ENCODE results near the gene PEDS1. TPM values are rescaled to one million over a fixed set of nuclear protein-coding genes. Genes with fewer than 3 reads are reported as not detected.
"Not testable (repeated sequence)": the region's sequence is repeated elsewhere in the genome, so short reads cannot be mapped to it uniquely, and the experiment has no call there.

PEDS1 gene
- total RNA-seq, 1 donor from 2014 or later: 29.9 TPM

GRCh38 chr20:50136822-50137599, 16.5 kb downstream of the PEDS1 start:
- TF ChIP-seq, protein P1, sequence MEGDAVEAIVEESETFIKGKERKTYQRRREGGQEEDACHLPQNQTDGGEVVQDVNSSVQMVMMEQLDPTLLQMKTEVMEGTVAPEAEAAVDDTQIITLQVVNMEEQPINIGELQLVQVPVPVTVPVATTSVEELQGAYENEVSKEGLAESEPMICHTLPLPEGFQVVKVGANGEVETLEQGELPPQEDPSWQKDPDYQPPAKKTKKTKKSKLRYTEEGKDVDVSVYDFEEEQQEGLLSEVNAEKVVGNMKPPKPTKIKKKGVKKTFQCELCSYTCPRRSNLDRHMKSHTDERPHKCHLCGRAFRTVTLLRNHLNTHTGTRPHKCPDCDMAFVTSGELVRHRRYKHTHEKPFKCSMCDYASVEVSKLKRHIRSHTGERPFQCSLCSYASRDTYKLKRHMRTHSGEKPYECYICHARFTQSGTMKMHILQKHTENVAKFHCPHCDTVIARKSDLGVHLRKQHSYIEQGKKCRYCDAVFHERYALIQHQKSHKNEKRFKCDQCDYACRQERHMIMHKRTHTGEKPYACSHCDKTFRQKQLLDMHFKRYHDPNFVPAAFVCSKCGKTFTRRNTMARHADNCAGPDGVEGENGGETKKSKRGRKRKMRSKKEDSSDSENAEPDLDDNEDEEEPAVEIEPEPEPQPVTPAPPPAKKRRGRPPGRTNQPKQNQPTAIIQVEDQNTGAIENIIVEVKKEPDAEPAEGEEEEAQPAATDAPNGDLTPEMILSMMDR (conservative IDR thresholded peaks at IDR 0.05): no peak
- Mint-ChIP-seq H3K27me3 (no peaks in the 10 kb centered on the region), H3K9me3 (no peaks in the 10 kb centered on the region), H3K4me3 (no peak overlapping the region), H3K36me3 (peaks cover 27% of the 10 kb centered on the region), H3K4me1 (ENCODE audit: unreplicated experiment) (peaks cover 12% of the 10 kb centered on the region), H3K27ac (no peak overlapping the region)
- no peak for DNase-seq (ENCODE audit: extremely low spot score, unreplicated experiment)

GRCh38 chr20:50135157-50135556, 18.4 kb downstream of the PEDS1 start:
- not testable (repeated sequence) for H3K4me1 Mint-ChIP-seq (ENCODE audit: unreplicated experiment); H3K27ac Mint-ChIP-seq; H3K9me3 Mint-ChIP-seq; H3K4me3 Mint-ChIP-seq; DNase-seq (ENCODE audit: extremely low spot score, unreplicated experiment); H3K27me3 Mint-ChIP-seq
- H3K36me3 Mint-ChIP-seq: peaks cover 28% of the 10 kb centered on the region

DNA sequence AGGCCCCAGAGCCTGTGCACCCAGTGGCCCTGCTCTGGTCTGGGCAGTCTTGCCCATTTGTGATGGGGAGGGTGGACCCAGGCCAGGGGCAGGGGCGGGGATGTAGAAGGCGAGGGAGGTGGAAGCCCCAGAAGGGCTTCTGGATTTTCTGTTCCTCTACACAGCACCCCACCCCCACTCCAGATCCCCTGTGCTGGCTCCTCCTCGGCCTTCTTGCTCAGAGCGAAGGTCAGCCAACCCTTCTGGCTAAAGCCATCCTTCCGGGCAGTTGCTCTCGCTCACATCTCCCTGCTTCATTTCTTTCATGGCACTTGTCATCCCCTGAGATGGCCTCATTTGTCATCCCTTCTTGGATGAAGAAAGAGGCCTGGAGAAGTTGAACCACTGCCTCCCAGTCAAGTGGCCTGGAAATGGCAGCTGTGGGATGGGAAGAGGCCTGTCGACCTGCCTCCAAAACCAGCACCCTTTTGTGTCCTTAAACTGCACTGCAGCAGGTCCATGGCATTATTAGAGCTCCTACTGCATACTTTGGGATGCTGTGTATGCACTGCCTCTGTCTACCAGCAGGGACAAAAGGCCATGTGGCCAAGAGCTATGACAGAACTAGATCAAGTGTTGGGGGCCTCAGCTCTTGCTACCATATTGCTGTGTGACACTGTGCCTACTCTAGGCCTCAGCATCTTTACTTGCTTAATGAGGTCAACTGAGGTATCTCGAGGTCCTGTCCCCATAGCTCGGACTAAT, 19.9 kb downstream of the PEDS1 start:
- Mint-ChIP-seq H3K27ac (no peak overlapping the region), H3K9me3 (no peaks in the 10 kb centered on the region), H3K4me1 (ENCODE audit: unreplicated experiment) (no peaks in the 10 kb centered on the region), H3K4me3 (no peak overlapping the region), H3K36me3 (peaks cover 31% of the 10 kb centered on the region), H3K27me3 (no peaks in the 10 kb centered on the region)
- no peak for DNase-seq (ENCODE audit: extremely low spot score, unreplicated experiment)
- TF ChIP-seq, protein P1 (conservative IDR thresholded peaks at IDR 0.05): peak; percentile 54

- Mint-ChIP-seq H3K9me3 (no peaks in the 10 kb centered on the region), H3K27ac (no peak overlapping the region), H3K27me3 (no peaks in the 10 kb centered on the region), H3K4me3 (no peak overlapping the region), H3K36me3 (peaks cover 35% of the 10 kb centered on the region), H3K4me1 (ENCODE audit: unreplicated experiment) (no peaks in the 10 kb centered on the region)
- TF ChIP-seq, protein P1 (conservative IDR thresholded peaks at IDR 0.05): no peak
- no peak for DNase-seq (ENCODE audit: extremely low spot score, unreplicated experiment)
These were observed 20.5 kb downstream of the PEDS1 start for GRCh38 chr20:50133041-50133440.

- Mint-ChIP-seq H3K4me3 (no peak overlapping the region), H3K27me3 (no peaks in the 10 kb centered on the region), H3K4me1 (ENCODE audit: unreplicated experiment) (peaks cover 7% of the 10 kb centered on the region), H3K27ac (no peak overlapping the region), H3K9me3 (no peaks in the 10 kb centered on the region), H3K36me3 (peaks cover 40% of the 10 kb centered on the region)
- DNase-seq (ENCODE audit: extremely low spot score, unreplicated experiment): no peak
- TF ChIP-seq, protein P1 (conservative IDR thresholded peaks at IDR 0.05): no peak
These were observed 22.5 kb downstream of the PEDS1 start for GRCh38 chr20:50130995-50131394.

GRCh38 chr20:50130356-50130723, 23.2 kb downstream of the PEDS1 start:
- Mint-ChIP-seq H3K36me3 (peaks cover 38% of the 10 kb centered on the region), H3K4me3 (no peak overlapping the region), H3K27me3 (no peaks in the 10 kb centered on the region), H3K9me3 (no peaks in the 10 kb centered on the region), H3K27ac (no peak overlapping the region), H3K4me1 (ENCODE audit: unreplicated experiment) (peaks cover 7% of the 10 kb centered on the region)
- TF ChIP-seq, protein P1 (conservative IDR thresholded peaks at IDR 0.05): no peak
- DNase-seq (ENCODE audit: extremely low spot score, unreplicated experiment): no peak

Data from type B pancreatic cell (in vitro differentiated cells).